ENCODE results near the gene CTR9.
"Not testable (repeated sequence)": the region's sequence is repeated elsewhere in the genome, so short reads cannot be mapped to it uniquely, and the experiment has no call there.

The CTR9 gene

DNA sequence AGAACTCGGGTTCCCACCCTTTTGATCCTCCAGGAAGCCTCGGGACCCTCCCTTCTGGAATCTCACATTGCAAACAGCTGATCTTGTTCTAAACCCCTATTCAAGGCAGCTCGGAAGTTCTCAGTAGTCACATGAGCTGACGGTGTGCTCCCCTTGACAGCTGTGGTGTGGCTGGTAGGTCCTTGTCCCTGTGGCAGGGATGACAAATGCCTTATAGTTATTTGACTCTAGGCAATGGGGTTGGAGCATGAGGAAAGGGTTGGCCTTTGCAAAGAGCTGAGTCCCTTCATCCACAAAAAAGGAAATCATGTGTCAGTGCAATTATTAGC, 34.1 kb downstream of the CTR9 start:
- DNase-seq, result no peak

DNA sequence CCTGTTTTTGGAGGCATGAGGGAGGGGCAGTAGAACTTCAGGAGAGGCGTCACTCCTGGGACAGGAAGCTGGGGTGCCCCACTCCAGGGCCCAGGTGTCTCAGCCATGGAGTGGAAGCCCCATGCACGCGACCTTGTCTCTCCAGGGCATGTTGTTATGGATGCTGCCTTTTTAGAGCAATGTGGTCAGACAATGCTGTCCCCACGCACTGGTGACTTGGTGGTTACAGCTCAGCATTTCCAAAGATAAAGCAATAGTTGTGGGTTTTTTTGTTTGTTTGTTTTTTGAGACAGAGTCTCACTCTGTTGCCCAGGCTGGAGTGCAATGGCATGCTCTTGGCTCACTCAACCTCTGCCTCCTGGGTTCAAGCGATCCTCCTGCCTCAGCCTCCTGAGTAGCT, 35.4 kb downstream of the CTR9 start:
- DNase-seq, result no peak

DNA sequence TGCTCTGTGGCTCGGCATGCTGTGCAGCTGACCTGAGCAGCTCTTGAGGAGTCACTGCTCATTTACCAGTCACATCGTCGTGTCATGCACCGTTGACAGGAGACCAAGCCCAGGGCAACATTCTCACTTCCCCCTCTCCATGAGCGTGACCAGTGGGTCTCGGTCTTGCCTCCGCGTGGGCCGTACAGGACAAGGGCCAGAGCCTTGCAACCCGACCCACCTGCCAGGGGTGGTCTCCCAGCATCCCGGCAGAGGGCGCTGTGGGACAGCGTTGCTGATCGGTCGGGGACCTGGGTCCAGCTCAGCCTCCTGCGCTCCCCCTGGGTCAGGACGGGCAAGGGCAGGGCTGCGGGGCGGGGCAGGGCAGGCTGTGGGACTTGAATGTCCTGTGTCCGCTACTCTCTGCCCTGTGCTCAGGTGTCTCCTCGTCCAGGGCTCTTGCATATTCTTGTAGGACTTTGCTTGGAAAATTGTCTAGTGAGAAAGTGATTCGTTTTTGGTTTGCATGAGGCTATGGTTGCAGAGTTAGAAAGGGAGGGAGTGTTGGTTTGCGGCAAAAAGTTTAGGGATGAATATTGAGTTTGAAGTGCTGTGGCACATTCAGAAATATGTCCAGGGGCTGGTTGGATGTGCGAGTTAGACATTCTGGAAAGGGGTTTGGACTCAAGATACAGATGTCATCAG, 41.5 kb downstream of the CTR9 start:
- DNase-seq, result peak; percentile 70

DNA sequence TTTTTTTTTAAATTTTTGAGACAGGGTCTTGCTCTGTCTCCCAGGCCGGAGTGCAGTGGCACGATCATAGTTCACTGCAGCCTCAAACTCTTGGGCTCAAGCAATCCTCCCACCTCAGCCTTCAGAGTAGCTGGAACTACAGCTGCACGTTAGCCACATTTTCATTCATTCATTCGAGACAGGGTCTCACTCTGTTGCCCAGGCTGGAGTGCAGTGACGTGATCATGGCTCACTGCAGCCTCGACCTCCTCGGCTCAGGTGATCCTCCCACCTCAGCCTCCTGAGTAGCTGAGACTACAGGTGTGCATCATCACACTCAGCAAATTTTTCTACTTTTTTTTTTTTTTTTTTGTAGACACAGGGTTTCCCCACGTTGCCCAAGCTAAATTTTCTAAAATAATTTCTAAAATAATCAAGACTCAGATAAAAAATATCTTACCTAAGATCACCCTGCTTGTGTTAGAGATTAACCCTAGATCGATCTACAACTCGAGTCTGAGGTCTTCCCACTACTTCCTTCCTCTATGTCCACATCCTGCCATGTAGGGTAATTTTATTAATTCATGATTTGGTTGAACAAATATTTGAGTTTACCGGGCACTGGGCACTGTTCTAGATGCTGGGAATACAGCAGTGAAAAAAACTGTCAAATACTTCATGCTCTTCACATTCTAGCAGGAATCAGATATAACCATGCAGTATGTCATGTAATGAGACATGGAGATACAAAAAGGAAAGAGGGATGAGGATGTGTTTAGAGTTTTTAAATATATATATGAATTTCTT, 42.6 kb downstream of the CTR9 start:
- no peak for DNase-seq

DNA sequence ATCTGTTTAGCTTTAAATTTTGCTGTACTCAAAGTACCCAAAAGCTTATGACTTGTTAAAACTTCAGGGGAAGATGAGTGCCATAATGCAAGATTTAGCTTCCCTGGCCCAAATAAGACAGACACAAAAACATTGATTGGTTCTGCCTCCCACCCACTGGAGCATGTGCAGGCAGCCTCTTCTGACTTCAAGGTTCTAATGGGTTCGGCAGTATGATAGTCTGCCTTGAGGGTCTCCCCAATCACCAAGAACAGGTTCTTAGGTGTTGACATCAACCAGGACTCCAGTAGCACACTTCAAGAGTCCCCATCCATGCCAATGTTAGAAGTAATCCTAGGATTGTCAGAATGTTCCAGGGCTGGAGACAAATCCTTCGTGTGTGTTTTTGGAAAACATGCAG, 45.1 kb downstream of the CTR9 start:
- no peak for DNase-seq

DNA sequence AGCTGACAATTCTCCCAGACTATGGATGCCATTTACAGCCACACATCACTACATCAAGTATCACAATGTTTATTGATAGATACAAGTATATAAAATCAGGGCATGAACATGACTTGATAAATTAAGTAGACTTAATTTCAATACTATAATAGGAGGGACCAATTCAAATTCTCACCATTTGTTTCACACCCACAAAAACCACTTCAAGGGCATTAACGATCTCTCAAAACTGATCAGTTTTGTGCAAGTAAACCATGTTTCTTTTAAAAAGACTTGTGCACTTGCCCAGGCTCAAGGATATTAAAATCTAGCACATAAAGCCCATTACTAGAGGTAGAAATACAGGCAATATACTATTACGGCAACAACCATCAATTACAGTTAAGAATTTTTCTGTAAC, 46.0 kb downstream of the CTR9 start:
- no peak for DNase-seq

DNA sequence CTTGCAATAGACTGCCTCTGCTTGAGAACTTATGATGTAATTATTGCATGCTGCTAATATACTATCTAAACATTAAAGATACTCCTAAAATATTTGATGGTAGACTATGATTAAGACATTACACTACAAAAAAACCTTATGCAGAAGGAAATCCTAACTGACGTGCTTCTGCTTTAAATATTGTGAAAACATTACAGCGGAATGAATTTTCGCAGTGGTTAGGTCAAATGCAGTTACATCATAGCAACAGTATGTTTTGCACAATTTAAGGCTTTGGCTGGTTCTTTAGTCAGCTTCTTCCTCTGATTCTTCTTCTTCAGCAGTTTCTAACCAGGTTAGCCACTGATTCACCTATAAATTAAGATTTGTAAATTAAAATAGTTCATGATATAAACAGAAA, 46.5 kb downstream of the CTR9 start:
- DNase-seq, result no peak

DNA sequence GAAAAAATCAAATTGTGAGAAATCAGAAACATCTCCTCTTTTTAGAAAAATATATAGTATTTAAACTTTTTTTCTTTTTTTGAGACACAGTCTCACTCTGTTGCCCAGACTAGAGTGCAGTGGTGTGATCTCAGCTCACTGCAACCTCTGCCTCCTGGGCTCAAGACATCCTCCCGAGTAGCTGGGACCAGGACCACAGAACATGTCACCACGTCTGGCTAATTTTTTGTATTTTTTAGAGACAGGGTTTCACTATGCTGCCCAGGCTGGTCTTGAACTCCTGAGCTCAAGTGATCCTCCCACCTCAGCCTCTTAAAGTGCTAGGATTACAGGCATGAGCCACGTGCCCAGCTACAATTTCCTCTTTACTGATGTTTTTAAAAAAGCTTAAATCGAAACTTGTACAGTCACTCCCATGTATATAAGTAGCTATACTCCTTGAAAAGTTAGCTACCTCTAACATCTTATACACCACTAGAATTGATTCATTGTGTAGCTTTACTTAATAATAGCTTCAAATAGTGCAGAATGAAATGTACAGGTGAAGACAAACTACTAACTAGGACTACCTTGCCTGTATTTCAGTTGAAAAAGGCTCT, 47.4 kb downstream of the CTR9 start:
- no peak for DNase-seq

DNA sequence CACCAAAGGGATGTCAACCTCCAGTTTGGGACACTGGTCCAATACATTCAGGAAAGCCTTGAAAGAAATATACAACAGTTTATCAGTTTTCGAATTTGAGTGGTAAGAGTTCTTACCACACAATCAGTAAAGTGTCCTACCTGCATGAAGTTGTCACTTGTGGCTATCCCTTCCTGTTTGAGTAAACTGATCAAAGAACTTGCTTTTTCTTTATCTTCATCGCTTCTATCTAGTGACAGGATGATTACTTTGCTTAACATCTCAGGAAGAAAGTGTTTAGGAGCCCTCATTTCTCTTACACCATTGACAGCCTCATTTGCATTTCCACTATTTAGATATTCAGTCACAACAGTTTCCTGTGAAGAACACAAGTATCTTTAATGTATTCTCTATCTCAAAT, 49.2 kb downstream of the CTR9 start:
- DNase-seq, result no peak

DNA sequence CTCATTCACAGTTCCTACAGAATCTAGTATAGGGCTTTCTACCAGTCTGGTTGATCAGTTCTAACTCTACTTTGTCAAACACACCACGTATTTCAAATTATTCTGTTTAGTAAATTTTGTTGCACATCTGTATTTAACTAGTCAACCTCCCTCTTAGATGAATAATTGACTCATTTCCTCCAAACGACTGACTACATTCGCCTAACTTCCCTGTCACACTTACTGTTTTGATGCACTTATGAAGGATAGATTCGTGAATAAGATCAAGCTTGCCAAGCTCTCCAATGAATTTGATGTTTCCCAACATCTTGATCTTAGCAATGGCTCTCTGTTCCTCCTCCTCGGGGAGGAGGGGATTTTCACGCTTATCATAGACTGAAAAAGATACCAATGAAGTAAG, 52.6 kb downstream of the CTR9 start:
- no peak for DNase-seq

DNA sequence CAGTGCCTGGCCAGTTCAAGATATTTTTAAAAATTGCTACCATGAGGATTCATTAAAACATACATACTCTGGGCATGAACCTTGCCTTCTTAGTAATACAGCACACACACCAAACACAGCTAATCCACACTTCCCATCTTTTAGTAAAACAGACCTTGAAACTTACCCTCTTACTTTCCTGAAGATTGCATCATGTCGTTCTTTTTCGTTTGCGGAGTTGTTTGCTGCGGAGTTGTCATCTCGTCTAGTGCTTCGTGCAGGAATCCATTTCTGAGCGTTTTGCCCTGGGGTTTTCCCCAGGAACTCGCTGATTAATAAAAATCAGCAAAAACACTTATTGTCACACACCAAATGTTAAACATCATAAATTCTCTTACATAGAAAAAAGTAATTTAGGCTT, 54.7 kb downstream of the CTR9 start:
- DNase-seq, result no peak

DNA sequence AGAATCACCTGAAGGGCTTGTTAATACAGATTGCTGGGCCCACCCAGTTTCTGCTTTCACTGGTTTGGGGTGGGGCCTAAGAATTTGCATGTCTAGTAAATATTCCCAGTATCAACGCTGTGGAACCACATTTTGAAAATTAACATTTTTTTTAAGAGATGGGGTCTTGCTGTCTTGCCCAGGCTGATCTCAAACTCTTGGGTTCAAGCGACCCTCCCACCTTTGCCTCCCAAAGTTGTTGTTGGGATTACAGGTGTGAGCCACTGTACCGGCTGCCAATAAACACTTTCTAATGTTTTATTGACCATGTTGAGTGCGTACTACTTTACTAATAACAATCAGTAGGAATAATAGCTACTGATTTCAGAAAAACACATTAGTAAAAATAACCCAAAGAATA, 55.2 kb downstream of the CTR9 start:
- no peak for DNase-seq

DNA sequence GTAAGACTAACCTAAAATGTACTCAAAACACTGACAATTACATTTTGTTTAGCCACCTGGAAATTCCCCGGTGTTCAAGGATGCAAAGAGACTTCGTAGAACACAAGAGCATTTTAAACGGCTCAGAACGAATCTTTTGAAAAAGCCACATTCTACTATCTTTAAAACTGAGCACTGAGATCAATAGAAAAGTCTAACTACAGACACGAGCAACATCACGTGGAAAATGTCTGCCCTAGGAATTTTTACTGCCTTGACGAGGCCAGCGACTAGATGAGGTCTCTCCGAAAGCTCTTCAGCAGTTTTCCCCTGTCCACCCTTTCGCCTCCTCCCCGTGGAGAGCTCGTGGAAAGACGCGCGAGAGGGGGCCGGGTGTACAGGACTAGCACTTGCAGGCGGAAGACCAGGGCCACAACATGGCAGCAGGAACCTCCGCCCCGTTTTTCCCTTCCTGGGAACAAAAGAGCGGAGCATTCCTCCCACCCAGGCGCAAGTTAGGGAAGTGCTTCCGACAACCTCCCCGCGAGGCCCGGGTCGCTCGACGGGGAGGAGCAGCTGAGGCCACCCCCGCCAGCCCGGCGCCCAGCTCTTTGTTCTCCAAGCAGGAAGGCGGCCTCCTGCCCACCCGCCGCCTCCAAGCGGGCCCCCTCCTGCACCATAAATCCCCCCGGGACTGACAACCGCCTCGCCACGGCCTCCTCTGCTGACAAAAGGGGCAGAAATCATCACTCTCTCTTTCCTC, 56.6 kb downstream of the CTR9 start:
- peak; percentile 45 for DNase-seq

DNA sequence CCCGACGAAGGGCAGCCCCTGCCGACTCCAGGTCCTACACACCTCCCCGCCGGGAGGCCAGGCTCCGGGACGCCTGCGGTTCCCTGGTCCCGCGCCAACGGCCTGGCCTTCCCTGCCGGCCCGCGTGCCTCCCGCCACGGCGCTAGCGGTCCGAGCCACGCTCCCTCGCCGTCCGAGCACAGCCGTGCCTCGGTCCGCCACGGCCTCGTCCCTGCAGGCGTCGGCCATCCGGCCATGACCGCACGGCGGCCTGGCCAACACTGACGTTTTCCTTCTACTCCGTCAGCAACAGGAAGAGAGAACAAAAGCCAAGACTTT, 57.1 kb downstream of the CTR9 start:
- DNase-seq, result no peak

DNA sequence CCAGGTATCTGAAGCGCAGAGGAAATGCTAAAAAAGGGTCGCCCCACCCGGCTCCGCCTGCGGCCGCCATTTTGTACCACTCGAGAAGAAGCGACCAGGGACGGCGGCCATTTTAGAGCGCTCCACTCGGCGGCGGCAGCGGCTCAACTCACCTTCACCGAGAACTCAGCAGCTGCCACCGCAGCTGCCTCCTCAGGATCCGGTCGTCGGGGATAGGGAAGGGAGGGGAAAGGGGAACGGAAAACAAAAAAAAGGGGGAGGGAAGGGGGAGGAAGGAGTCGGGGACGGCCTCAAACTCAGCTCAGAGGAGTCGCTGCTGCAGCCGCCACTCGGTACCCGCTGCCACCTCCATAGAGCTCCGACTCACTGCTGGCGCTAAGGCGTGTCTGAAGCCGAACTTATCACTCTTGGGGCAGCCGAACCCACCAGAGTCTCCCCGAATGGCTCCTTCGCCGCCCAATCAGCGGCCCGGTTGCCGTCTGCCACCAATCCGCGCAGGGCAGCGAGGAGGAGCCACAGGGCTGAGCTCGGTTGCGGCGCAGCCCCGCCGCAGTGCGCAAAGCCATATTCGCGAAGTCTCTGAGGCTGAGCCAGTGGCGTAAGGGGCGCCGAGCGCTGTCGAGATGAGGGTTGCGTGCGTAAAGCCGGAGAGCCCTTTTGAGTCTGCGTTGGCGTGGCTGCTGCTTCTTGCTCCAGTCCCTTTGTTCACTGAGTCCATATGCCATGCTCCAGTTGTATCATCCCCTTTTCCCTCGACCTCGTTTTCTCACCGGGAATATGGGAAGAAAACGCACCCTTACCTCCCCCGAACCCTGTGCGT, 57.7 kb downstream of the CTR9 start, which contains the start of gene EIF4G2:
Gene EIF4G2, minus strand, starts transcription at position 374 of the 820 bp plus-strand sequence.
- peak; percentile 96 for DNase-seq

DNA sequence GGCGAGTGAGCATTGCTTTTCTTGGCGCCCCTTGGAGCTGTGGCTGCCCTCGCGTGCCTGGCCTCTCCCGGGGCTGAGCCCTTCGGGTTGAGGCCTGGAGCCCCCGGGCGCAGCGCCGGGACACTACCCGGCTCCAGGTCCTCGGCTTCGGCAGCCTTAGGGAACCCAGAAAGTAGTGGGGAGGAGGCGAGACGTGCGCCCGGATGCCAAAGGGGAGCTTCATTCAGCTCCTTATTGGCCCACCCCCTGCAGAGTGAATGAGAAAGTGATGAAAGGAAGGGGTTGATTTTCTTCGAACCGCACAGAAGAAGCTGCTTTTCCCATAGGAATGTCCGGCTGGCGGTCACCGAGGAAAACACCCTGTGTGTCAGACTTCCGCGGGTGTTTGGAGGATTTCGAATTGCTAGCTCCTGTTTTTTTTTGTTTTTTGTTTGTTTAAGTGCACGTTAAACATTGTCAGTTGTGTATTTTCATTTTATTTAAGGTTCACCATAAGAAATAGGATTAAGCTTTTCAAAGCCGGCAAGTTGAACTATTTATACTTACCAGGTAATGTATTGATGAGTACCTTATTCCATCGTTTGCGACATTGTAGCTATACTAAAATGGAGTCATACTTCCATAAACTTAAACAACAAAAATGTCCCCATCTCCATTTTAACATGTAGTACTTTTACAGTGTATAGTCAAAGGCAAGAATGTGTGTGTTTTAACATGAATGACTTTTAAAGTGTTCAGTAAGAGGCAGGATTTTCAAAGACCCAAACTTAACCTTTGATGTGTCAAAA, 58.5 kb downstream of the CTR9 start:
- peak; percentile 60 for DNase-seq

DNA sequence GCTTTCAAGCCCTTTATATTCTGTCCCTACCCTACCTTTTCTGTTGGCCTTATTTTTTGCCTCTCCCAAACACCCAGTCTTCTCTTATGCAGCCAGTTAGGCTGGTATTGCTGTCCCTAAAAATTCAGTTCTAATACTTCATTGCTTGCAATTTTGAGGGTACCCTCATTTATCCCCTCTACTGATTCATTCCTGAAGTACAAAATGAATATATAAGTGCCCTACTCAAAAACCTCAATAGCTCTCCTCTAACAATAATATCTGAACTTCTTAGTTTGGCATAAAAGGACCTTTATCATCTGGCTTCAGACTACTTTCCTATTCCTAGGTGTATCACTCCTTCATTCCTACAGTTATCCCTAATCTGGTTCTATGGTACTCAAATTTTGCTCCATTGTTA, 62.9 kb downstream of the CTR9 start:
- DNase-seq, result no peak

DNA sequence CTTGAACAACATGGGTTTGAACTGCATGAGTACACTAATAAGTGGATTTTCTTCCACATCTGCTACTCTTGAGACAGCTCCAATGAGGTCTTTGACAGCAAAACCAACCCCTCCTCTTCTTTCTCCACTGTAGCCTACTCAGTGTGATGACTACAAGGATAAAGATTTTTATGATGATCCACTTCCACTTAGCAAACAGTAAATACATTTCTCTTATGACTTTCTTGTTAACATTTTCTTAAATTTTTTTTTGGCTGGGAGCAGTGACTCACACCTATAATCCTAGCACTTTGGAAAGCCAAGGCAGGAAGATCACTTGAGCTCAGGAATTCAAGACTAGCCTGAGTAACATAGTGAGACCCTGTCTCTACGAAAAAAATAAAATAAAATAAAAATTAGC, 67.5 kb downstream of the CTR9 start:
- DNase-seq, result no peak

DNA sequence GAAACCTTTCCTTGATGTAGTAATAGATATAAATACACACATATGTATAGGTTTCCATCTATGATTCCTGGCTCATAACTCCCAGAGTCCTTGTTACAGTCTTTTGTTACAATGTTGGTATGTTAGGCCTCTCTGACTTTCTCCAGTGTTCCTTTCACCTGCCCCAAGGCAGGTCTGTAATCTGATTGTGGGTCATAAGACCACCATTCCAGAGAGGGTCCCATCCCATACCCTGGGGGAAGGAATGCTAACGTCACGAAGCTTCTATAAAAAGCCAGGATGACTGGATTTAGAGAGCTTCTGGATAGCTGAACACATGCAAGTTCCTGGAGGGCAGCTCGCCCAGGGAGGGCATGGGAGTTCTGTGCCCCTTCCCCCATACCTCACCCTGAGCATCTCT, 71.4 kb downstream of the CTR9 start:
- not testable (repeated sequence) for DNase-seq

DNA sequence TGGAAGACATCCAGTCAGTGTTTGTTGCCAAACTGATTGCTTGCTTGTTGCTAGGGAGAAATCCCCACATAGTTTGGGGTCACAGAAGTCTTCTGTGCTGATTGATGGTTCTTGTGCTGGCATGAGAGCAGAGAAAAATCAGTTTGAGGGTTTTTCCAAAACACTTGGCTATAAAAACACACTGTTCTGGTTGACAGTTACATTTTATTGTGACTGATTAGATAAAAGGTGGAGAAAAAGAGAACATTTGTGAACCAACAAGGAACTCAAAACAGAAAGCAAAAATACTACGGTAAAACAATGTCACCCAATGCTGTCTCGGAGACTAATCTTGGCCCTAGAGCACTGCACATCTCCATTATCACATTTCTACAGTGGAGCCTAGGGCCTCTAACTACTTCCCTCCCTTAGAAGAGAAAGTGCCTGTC, 72.1 kb downstream of the CTR9 start:
- no peak for DNase-seq

DNA sequence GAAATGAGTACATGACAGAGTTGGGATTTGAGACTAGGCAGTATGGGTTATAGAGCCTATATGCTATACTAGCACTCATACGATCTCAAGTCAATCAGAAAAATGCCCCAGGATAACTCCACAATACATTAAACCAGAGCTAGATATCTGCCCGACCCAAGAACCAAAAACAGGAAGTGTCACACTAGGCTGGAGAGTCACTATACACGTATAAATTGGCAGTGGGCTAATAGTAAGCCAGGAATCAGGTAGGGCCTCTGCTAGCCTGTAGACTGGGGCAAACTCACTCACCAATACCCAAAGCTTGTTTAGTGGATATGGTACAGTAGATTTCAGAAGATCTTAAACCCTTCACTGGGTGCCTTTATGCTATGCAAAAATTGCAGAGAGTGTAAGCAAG, 73.8 kb downstream of the CTR9 start:
- DNase-seq, result no peak

DNA sequence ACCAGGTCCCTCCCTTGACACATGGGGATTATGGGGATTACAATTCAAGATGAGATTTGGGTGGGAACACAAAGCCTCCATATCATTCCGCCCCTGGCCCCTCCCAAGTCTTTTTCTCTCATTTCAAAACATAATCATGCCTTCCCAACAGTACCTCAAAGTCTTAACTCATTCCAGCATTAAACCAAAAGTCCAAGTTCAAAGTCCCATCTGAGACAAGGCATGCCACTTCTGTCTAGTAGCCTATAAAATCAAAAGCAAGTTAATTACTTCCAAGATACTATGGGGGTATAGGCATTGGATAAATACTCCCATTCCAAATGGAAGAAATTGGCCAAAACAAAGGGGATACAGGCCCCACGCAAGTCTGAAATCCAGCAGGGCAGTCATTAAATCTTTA, 77.4 kb downstream of the CTR9 start:
- DNase-seq, result no peak
